GM03348 (cell line): ENCODE data around the gene SPACA1.
"Not testable (repeated sequence)": the region's sequence is repeated elsewhere in the genome, so short reads cannot be mapped to it uniquely, and the experiment has no call there.

ENCODE experiments used
- DNase-seq: peaks from one replicate; pipeline ENCODE4 v3.0.0; 2012; ENCODE audit warnings: low spot score

The SPACA1 gene

GRCh38 chr6:88047510-88048150 lies at the start of gene SPACA1:
Gene SPACA1 (plus strand): TSS chr6:88047841. CDS start chr6:88047906, 65 bp downstream.
- DNase-seq: no peak

GRCh38 chr6:88000713-88001112 lies 46.9 kb upstream of the SPACA1 start:
- no peak for DNase-seq

- not testable (repeated sequence) for DNase-seq
Measured at GRCh38 chr6:88001279-88001678, 46.4 kb upstream of the SPACA1 start.

GRCh38 chr6:88004707-88005106 lies 42.9 kb upstream of the SPACA1 start:
- no peak for DNase-seq

GRCh38 chr6:88006557-88006956 lies 41.1 kb upstream of the SPACA1 start:
- no peak for DNase-seq

- DNase-seq: no peak
Measured at GRCh38 chr6:88008411-88008810, 39.2 kb upstream of the SPACA1 start.

GRCh38 chr6:88008831-88009231 lies 38.8 kb upstream of the SPACA1 start:
- no peak for DNase-seq

- no peak for DNase-seq
Measured at GRCh38 chr6:88013015-88013414, 34.6 kb upstream of the SPACA1 start.

GRCh38 chr6:88013554-88013953 lies 34.1 kb upstream of the SPACA1 start:
- DNase-seq: no peak

- DNase-seq: no peak
Measured at GRCh38 chr6:88020439-88020838, 27.2 kb upstream of the SPACA1 start.

- DNase-seq: no peak
Measured at GRCh38 chr6:88024696-88025095, 22.9 kb upstream of the SPACA1 start.

GRCh38 chr6:88031550-88031949 lies 16.1 kb upstream of the SPACA1 start:
- no peak for DNase-seq

- no peak for DNase-seq
Measured at GRCh38 chr6:88044530-88044929, 3.1 kb upstream of the SPACA1 start.

- no peak for DNase-seq
Measured at GRCh38 chr6:88045521-88046136, 2.0 kb upstream of the SPACA1 start.

- no peak for DNase-seq
Measured at GRCh38 chr6:88048578-88048977, 937 bp downstream of the SPACA1 start.

GRCh38 chr6:88050140-88050818 lies 2.6 kb downstream of the SPACA1 start:
- DNase-seq: peak; percentile 7

GRCh38 chr6:88059191-88059590 lies 11.6 kb downstream of the SPACA1 start:
- DNase-seq: no peak

- no peak for DNase-seq
Measured at GRCh38 chr6:88062376-88062775, 14.7 kb downstream of the SPACA1 start.

- DNase-seq: no peak
Measured at GRCh38 chr6:88072462-88072861, 24.8 kb downstream of the SPACA1 start.

- no peak for DNase-seq
Measured at GRCh38 chr6:88074791-88075190, 27.1 kb downstream of the SPACA1 start.

GRCh38 chr6:88077305-88077704 lies 29.7 kb downstream of the SPACA1 start:
- DNase-seq: no peak

- no peak for DNase-seq
Measured at GRCh38 chr6:88086792-88087191, 39.2 kb downstream of the SPACA1 start.

- no peak for DNase-seq
Measured at GRCh38 chr6:88089708-88090107, 42.1 kb downstream of the SPACA1 start.
